Measurements from ENCODE around the gene SNAPC4.

SNAPC4 gene

GRCh38 chr9:136391737-136392537 is 8.0 kb downstream of the SNAPC4 start:
- H3K9ac ChIP-seq (ENCODE audit: low read length): no peak overlapping the region
- no peaks in the 10 kb centered on the region for H4K20me1 ChIP-seq (ENCODE audit: low read depth, low read length)
- no peak overlapping the region for H3K4me2 ChIP-seq (ENCODE audit: low read depth, low read length, poor library complexity, severe bottlenecking)
- H3K4me3 ChIP-seq (ENCODE audit: insufficient read depth, low read length, poor library complexity, severe bottlenecking): no peak overlapping the region
- H3K9me2 ChIP-seq (replicated peaks; ENCODE audit: insufficient read depth, low read length): no peaks in the 10 kb centered on the region
- H3K36me3 ChIP-seq (ENCODE audit: low read length): no peaks in the 10 kb centered on the region; the same call in 1 of the 2 replicates
- H3K9me3 ChIP-seq (ENCODE audit: insufficient read depth, low read length): no peaks in the 10 kb centered on the region
- no peak for TF ChIP-seq EZH2phosphoT487 (conservative IDR thresholded peaks at IDR 0.05; ENCODE audit: low read length)
- TF ChIP-seq, protein P1, sequence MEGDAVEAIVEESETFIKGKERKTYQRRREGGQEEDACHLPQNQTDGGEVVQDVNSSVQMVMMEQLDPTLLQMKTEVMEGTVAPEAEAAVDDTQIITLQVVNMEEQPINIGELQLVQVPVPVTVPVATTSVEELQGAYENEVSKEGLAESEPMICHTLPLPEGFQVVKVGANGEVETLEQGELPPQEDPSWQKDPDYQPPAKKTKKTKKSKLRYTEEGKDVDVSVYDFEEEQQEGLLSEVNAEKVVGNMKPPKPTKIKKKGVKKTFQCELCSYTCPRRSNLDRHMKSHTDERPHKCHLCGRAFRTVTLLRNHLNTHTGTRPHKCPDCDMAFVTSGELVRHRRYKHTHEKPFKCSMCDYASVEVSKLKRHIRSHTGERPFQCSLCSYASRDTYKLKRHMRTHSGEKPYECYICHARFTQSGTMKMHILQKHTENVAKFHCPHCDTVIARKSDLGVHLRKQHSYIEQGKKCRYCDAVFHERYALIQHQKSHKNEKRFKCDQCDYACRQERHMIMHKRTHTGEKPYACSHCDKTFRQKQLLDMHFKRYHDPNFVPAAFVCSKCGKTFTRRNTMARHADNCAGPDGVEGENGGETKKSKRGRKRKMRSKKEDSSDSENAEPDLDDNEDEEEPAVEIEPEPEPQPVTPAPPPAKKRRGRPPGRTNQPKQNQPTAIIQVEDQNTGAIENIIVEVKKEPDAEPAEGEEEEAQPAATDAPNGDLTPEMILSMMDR (IDR thresholded peaks at IDR 0.05; ENCODE audit: insufficient read depth, low read length, poor library complexity, severe bottlenecking): no peak
- no peaks in the 10 kb centered on the region for H3K79me2 ChIP-seq (ENCODE audit: insufficient read depth, low read length)
- H3K27ac ChIP-seq (ENCODE audit: low read depth, low read length): no peak overlapping the region
- no peaks in the 10 kb centered on the region for H3K27me3 ChIP-seq (ENCODE audit: low read length)
- H2AFZ ChIP-seq (ENCODE audit: low read depth, low read length, severe bottlenecking): no peak overlapping the region
- H3F3A ChIP-seq (ENCODE audit: insufficient read depth): no peaks in the 10 kb centered on the region

GRCh38 chr9:136389396-136389795 is 10.6 kb downstream of the SNAPC4 start:
- H3K4me2 ChIP-seq (ENCODE audit: low read depth, low read length, poor library complexity, severe bottlenecking): no peak overlapping the region
- no peaks in the 10 kb centered on the region for H3K9me3 ChIP-seq (ENCODE audit: insufficient read depth, low read length)
- H3K79me2 ChIP-seq (ENCODE audit: insufficient read depth, low read length): no peaks in the 10 kb centered on the region
- no peak overlapping the region for H3K9ac ChIP-seq (ENCODE audit: low read length)
- H3K36me3 ChIP-seq (ENCODE audit: low read length): peaks cover 4% of the 10 kb centered on the region; the same call in 1 of the 2 replicates
- no peak overlapping the region for H3K4me3 ChIP-seq (ENCODE audit: insufficient read depth, low read length, poor library complexity, severe bottlenecking)
- no peaks in the 10 kb centered on the region for H3F3A ChIP-seq (ENCODE audit: insufficient read depth)
- H3K27ac ChIP-seq (ENCODE audit: low read depth, low read length): no peak overlapping the region
- no peaks in the 10 kb centered on the region for H4K20me1 ChIP-seq (ENCODE audit: low read depth, low read length)
- no peaks in the 10 kb centered on the region for H3K9me2 ChIP-seq (replicated peaks; ENCODE audit: insufficient read depth, low read length)
- TF ChIP-seq EZH2phosphoT487 (conservative IDR thresholded peaks at IDR 0.05; ENCODE audit: low read length): no peak
- TF ChIP-seq, protein P1 (IDR thresholded peaks at IDR 0.05; ENCODE audit: insufficient read depth, low read length, poor library complexity, severe bottlenecking): no peak
- H2AFZ ChIP-seq (ENCODE audit: low read depth, low read length, severe bottlenecking): no peak overlapping the region
- H3K27me3 ChIP-seq (ENCODE audit: low read length): no peaks in the 10 kb centered on the region

DNA sequence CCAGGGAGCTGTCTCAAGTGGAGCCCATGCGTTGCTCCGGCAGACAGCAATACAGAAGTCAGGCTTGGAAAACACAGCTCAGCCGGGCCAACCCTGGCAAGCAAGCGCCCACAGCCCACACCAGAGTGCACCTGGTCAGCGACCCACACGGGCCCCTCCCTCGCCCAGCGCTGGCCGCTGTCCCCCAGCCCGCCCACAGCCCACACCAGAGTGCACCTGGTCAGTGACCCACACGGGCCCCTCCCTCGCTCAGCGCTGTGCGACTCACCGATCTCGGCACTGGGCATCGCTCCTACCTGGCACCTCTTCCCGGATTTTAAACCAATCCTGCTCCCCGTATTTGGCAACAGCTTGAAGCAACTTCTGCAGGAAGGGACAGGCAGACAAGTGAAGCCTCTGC is 12.8 kb downstream of the SNAPC4 start:
- no peaks in the 10 kb centered on the region for H3K27me3 ChIP-seq (ENCODE audit: low read length)
- H4K20me1 ChIP-seq (ENCODE audit: low read depth, low read length): no peaks in the 10 kb centered on the region
- no peaks in the 10 kb centered on the region for H3K9me2 ChIP-seq (replicated peaks; ENCODE audit: insufficient read depth, low read length)
- no peak for TF ChIP-seq EZH2phosphoT487 (conservative IDR thresholded peaks at IDR 0.05; ENCODE audit: low read length)
- TF ChIP-seq, protein P1 (IDR thresholded peaks at IDR 0.05; ENCODE audit: insufficient read depth, low read length, poor library complexity, severe bottlenecking): no peak
- no peak overlapping the region for H3K9ac ChIP-seq (ENCODE audit: low read length)
- H3K79me2 ChIP-seq (ENCODE audit: insufficient read depth, low read length): no peaks in the 10 kb centered on the region
- no peak overlapping the region for H3K4me2 ChIP-seq (ENCODE audit: low read depth, low read length, poor library complexity, severe bottlenecking)
- no peaks in the 10 kb centered on the region for H3K9me3 ChIP-seq (ENCODE audit: insufficient read depth, low read length)
- no peaks in the 10 kb centered on the region for H3F3A ChIP-seq (ENCODE audit: insufficient read depth)
- H3K36me3 ChIP-seq (ENCODE audit: low read length): peaks cover 4% of the 10 kb centered on the region; the same call in 1 of the 2 replicates
- H3K4me3 ChIP-seq (ENCODE audit: insufficient read depth, low read length, poor library complexity, severe bottlenecking): no peak overlapping the region
- H3K27ac ChIP-seq (ENCODE audit: low read depth, low read length): no peak overlapping the region
- H2AFZ ChIP-seq (ENCODE audit: low read depth, low read length, severe bottlenecking): no peak overlapping the region
